Measurements from ENCODE around the gene KCNK13.
"Not testable (repeated sequence)": the region's sequence is repeated elsewhere in the genome, so short reads cannot be mapped to it uniquely, and the experiment has no call there.

DNA sequence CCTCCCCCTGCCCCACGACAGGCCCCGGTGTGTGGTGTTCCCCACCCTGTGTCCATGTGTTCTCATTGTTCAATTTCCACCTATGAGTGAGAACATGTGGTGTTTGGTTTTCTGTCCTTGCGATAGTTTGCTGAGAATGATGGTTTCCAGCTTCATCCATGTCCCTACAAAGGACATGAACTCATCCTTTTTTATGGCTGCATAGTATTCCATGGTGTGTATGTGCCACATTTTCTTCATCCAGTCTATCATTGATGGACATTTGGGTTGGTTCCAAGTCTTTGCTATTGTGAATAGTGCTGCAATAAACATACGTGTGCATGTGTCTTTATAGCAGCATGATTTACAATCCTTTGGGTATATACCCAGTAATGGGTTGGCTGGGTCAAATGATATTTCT lies 35.2 kb upstream of the KCNK13 start:
- TF ChIP-seq POLR2AphosphoS5, POU2F2, POLR2A, SPI1 (IDR thresholded peaks at IDR 0.05; ENCODE audit: low read depth, low read length): not testable (repeated sequence)
